Vagina (tissue), 2 donors: ENCODE measurements around the gene DSE. TPM values are rescaled to one million over a fixed set of nuclear protein-coding genes. Genes with fewer than 3 reads are reported as not detected.
A peak's percentile ranks its signal among the peaks of the same experiment; 100 is the strongest.

Experiments used
- DNase-seq, 2 donors: peaks; one replicate each; pipeline ENCODE4 v3.0.0-alpha.2; 2017; ENCODE audit errors: extremely low spot score in 2 of 2
- H3K27ac ChIP-seq: fragments of 200-600 bp; sonication (generic); one replicate; pipeline ENCODE4 v1.5.1; 2019
- H3K27me3 ChIP-seq: fragments of 200-600 bp; sonication (generic); one replicate; pipeline ENCODE4 v1.5.1; 2019
- H3K36me3 ChIP-seq, 2 donors: fragments of 200-600 bp; sonication (generic); one replicate each; pipeline ENCODE4 v1.5.1; 2017 to 2019
- H3K4me1 ChIP-seq: fragments of 200-600 bp; sonication (generic); one replicate; pipeline ENCODE4 v1.5.1; 2019
- H3K4me3 ChIP-seq, 2 donors: fragments of 200-600 bp; sonication (generic); 1 replicate in 1 of 2; 2 replicates in 1 of 2; pipeline ENCODE4 v1.5.1; 2016 to 2019
- H3K9me3 ChIP-seq: fragments of 200-600 bp; sonication (generic); one replicate; pipeline ENCODE4 v1.5.1; 2019
- CTCF ChIP-seq, 3 experiments: fragments of 450-650 bp in 2 of 3; fragments of 200-600 bp in 1 of 3; sonication (generic) in 1 of 3; IDR thresholded peaks; one replicate each; pipeline ENCODE4 v1.5.1; 2017 to 2019; ENCODE audit warnings: antibody characterized with exemption in 3 of 3, mild to moderate bottlenecking in 2 of 3, moderate library complexity in 2 of 3
- POLR2A ChIP-seq, 2 donors: fragments of 450-650 bp; IDR thresholded peaks; one replicate each; pipeline ENCODE4 v1.6.1; 2017; ENCODE audit warnings: antibody characterized with exemption in 2 of 2, mild to moderate bottlenecking in 2 of 2, moderate library complexity in 2 of 2
- POLR2AphosphoS5 ChIP-seq, 2 donors: sonication (generic); formaldehyde crosslinking; IDR thresholded peaks; one replicate each; pipeline ENCODE4 v1.9.0; 2017; ENCODE audit warnings: antibody characterized with exemption in 2 of 2, mild to moderate bottlenecking in 2 of 2, low read depth in 1 of 2; ENCODE audit not compliant: insufficient read depth in 1 of 2
- intact Hi-C: fragments of 100-400 bp; cut with DNase I; formaldehyde crosslinking; loops from one replicate; pipeline ENCODE4 v1.15.1; 2023
- total RNA-seq: library from RNA; depleted of rRNA; stranded (reverse); fragments of >200 nt; gene quantifications from one replicate; pipeline ENCODE4 v1.2.3, GENCODE V29; 2016

DSE gene
- total RNA-seq, 1 donor from 2014 or later = 33.1 TPM

DNA sequence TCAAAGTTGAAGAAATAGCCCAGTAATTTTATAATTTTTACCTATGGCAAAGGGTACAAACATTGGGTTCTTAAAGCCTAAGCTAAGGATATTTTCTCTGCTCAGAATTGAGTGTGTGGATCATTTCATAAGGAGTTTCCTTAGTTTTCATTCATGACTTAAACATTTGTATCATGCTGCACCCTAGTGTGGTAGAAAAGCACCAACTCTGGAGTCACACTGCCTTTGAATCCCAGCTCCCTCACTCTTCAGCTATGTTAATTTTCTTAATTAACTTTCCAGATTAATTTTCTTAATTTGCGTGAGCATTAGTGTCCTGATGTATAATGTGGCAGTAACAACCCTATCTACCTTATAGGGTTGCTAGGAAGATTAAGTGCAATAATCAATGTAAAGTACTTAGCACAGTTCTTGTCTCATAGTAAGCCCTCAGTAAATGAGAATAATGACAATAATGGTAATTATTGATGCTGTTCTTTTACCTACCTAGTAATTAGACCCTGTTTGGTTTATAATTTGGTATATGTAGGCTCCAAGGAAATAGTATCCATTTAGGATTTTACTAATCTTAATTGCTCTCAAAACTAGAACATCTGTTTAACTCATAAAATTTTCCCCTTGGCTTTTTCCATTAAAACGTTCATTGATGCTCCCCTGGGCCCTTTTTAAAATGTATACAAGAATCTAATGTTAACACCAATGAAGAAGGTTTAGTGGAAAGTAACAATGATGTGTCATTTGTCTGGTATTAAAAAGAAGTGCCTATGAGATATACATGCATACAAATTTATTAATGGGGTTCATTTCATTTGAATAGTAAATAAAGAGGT is 31.6 kb downstream of the DSE start:
- no peak for DNase-seq
- H3K4me3 ChIP-seq = no peak overlapping the region
- peaks cover 59% of the 10 kb centered on the region for H3K4me1 ChIP-seq
- H3K36me3 ChIP-seq = no peaks in the 10 kb centered on the region
- H3K27me3 ChIP-seq = no peaks in the 10 kb centered on the region
- no peaks in the 10 kb centered on the region for H3K9me3 ChIP-seq
- intact Hi-C loops = no loop called here
- TF ChIP-seq POLR2AphosphoS5 (IDR thresholded peaks at IDR 0.05; ENCODE audit: insufficient read depth in 1 of 2, low read depth in 1 of 2) (no peak), CTCF (IDR thresholded peaks at IDR 0.05) (no peak), POLR2A (IDR thresholded peaks at IDR 0.05) (no peak)
- H3K27ac ChIP-seq = no peak overlapping the region

DNA sequence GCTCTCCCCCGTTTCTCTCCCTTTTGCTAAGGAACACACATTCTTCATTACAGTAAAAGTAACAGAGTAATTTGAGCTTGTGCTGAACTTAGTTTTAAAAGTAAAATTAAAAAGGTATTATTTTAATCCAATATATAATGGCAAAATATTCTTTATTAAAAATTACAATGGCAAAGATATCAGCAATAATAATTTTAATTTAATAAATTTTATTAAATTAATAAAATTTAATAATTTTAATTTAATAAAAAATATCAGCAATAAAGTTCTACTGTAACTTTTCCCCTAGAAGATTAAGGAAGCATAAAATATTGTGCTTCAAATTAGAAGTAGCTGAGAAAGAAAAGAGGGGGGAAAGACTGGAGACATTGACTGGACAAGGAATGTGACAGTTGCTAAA is 32.5 kb downstream of the DSE start:
- no peak for DNase-seq
- intact Hi-C loops = no loop called here
- Histone ChIP-seq H3K27ac (no peak overlapping the region), H3K9me3 (no peaks in the 10 kb centered on the region), H3K4me1 (peaks cover 50% of the 10 kb centered on the region), H3K36me3 (no peaks in the 10 kb centered on the region), H3K4me3 (no peak overlapping the region), H3K27me3 (no peaks in the 10 kb centered on the region)
- TF ChIP-seq POLR2A (IDR thresholded peaks at IDR 0.05) (no peak), POLR2AphosphoS5 (IDR thresholded peaks at IDR 0.05; ENCODE audit: insufficient read depth in 1 of 2, low read depth in 1 of 2) (no peak), CTCF (IDR thresholded peaks at IDR 0.05) (no peak)

GRCh38 chr6:116404696-116405095 is 33.9 kb downstream of the DSE start:
- no peak for TF ChIP-seq POLR2AphosphoS5 (IDR thresholded peaks at IDR 0.05; ENCODE audit: insufficient read depth in 1 of 2, low read depth in 1 of 2)
- no peak for TF ChIP-seq CTCF (IDR thresholded peaks at IDR 0.05)
- no peak for TF ChIP-seq POLR2A (IDR thresholded peaks at IDR 0.05)
- no peaks in the 10 kb centered on the region for H3K36me3 ChIP-seq
- H3K27me3 ChIP-seq = no peaks in the 10 kb centered on the region
- no peak overlapping the region for H3K4me3 ChIP-seq
- no peak for DNase-seq
- H3K9me3 ChIP-seq = no peaks in the 10 kb centered on the region
- peak overlapping the region; percentile 74 for H3K27ac ChIP-seq
- intact Hi-C loops = no loop called here
- peaks cover 35% of the 10 kb centered on the region for H3K4me1 ChIP-seq

DNA sequence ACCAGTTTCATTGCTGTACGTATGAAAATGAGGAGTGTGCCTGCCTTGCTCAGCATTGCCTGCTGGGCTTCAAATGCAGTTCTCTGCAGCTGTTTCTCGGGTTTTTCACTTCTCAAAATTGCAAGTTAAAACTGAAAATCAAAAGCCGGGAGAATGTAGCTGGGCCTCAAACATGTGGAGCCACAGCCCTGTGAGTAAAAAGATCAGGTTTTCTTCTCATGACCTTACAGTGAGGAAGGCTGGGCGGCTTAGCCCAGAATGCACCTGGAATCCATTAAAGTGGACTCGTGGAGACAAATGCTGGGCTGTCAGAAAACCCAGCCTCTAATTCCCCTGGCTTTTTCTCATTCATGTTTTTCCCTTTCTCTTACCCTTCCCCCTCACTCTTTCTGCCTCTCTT is 34.4 kb downstream of the DSE start:
- Histone ChIP-seq H3K27ac (peak overlapping the region; percentile 74), H3K27me3 (no peaks in the 10 kb centered on the region), H3K4me3 (peak overlapping the region in 1 of 2 donors; percentile 3), H3K9me3 (no peaks in the 10 kb centered on the region), H3K36me3 (no peaks in the 10 kb centered on the region), H3K4me1 (peaks cover 31% of the 10 kb centered on the region)
- intact Hi-C loops = no loop called here
- TF ChIP-seq CTCF (IDR thresholded peaks at IDR 0.05) (no peak), POLR2A (IDR thresholded peaks at IDR 0.05) (no peak)
- no peak for DNase-seq

- intact Hi-C loops = no loop called here
- TF ChIP-seq CTCF (IDR thresholded peaks at IDR 0.05) = no peak
- no peak for TF ChIP-seq POLR2A (IDR thresholded peaks at IDR 0.05)
- no peak for TF ChIP-seq POLR2AphosphoS5 (IDR thresholded peaks at IDR 0.05; ENCODE audit: insufficient read depth in 1 of 2, low read depth in 1 of 2)
- peak overlapping the region in 1 of 2 donors; percentile 3 for H3K4me3 ChIP-seq
- peak overlapping the region; percentile 74 for H3K27ac ChIP-seq
- no peaks in the 10 kb centered on the region for H3K36me3 ChIP-seq
- no peak for DNase-seq
- peaks cover 32% of the 10 kb centered on the region for H3K4me1 ChIP-seq
- no peaks in the 10 kb centered on the region for H3K27me3 ChIP-seq
- no peaks in the 10 kb centered on the region for H3K9me3 ChIP-seq
These were observed 35.1 kb downstream of the DSE start for GRCh38 chr6:116405652-116406356.
